ENCODE data around the gene EYA2.

EYA2 gene

GRCh38 chr20:47042464-47042863, 147.8 kb downstream of the EYA2 start:
- no peak for DNase-seq

- DNase-seq = no peak
Observed at GRCh38 chr20:47043086-47043485, 148.4 kb downstream of the EYA2 start.

GRCh38 chr20:47044938-47045337, 150.3 kb downstream of the EYA2 start:
- DNase-seq = no peak

- DNase-seq = no peak
Observed at GRCh38 chr20:47048054-47048453, 153.4 kb downstream of the EYA2 start.

- no peak for DNase-seq
Observed at GRCh38 chr20:47049771-47050170, 155.1 kb downstream of the EYA2 start.

- DNase-seq = no peak
Observed at GRCh38 chr20:47050996-47051395, 156.4 kb downstream of the EYA2 start.

- DNase-seq = peak; percentile 37
Observed at GRCh38 chr20:47051936-47052526, 157.4 kb downstream of the EYA2 start.

GRCh38 chr20:47054506-47054905, 159.9 kb downstream of the EYA2 start:
- no peak for DNase-seq

- DNase-seq = no peak
Observed at GRCh38 chr20:47054945-47055344, 160.3 kb downstream of the EYA2 start.

- DNase-seq = no peak
Observed at GRCh38 chr20:47055699-47056369, 161.2 kb downstream of the EYA2 start.

GRCh38 chr20:47057661-47058060, 163.0 kb downstream of the EYA2 start:
- no peak for DNase-seq

- DNase-seq = no peak
Observed at GRCh38 chr20:47058236-47058635, 163.6 kb downstream of the EYA2 start.

- DNase-seq = no peak
Observed at GRCh38 chr20:47059536-47059935, 164.9 kb downstream of the EYA2 start.

- DNase-seq = no peak
Observed at GRCh38 chr20:47061549-47061948, 166.9 kb downstream of the EYA2 start.

- DNase-seq = no peak
Observed at GRCh38 chr20:47062226-47062890, 167.7 kb downstream of the EYA2 start.

GRCh38 chr20:47063407-47063806, 168.8 kb downstream of the EYA2 start:
- DNase-seq = peak; percentile 89

GRCh38 chr20:47063808-47064207, 169.2 kb downstream of the EYA2 start:
- DNase-seq = no peak

GRCh38 chr20:47066484-47067270, 172.0 kb downstream of the EYA2 start:
- peak; percentile 2 for DNase-seq

GRCh38 chr20:47067776-47068175, 173.1 kb downstream of the EYA2 start:
- DNase-seq = peak; percentile 3

GRCh38 chr20:47070176-47070575, 175.5 kb downstream of the EYA2 start:
- DNase-seq = no peak

GRCh38 chr20:47071646-47072185, 177.1 kb downstream of the EYA2 start:
- no peak for DNase-seq

GRCh38 chr20:47073766-47074475, 179.3 kb downstream of the EYA2 start:
- DNase-seq = no peak

- no peak for DNase-seq
Observed at GRCh38 chr20:47075263-47075662, 180.6 kb downstream of the EYA2 start.

Measured in NCI-H69 (cell line).